GM06990 (cell line): ENCODE results near the gene NID1.
"Not testable (repeated sequence)": the region's sequence is repeated elsewhere in the genome, so short reads cannot be mapped to it uniquely, and the experiment has no call there.

Experiments
- DNase-seq: peaks from one replicate; pipeline ENCODE4 v3.0.0-alpha.2; 2011; ENCODE audit not compliant: insufficient read length; ENCODE audit errors: extremely low read depth
- H3K27me3 ChIP-seq: replicated peaks from 2 replicates; pipeline ENCODE4 v1.6.0; 2011; ENCODE audit warnings: low read length; ENCODE audit not compliant: control insufficient read depth, insufficient read depth
- H3K36me3 ChIP-seq: 2 replicates; pipeline ENCODE4 v1.5.1; 2011; ENCODE audit warnings: low read length; ENCODE audit not compliant: control insufficient read depth, insufficient read depth
- H3K4me3 ChIP-seq: replicated peaks from 2 replicates; pipeline ENCODE4 v1.5.1; 2011; ENCODE audit warnings: low read depth, mild to moderate bottlenecking, control low read depth, low read length
- TF ChIP-seq, protein P1 (sequence below): IDR thresholded peaks from 2 replicates; pipeline ENCODE4 v1.5.1; 2011; ENCODE audit warnings: low read length, control low read depth, mild to moderate bottlenecking, inconsistent platforms; ENCODE audit not compliant: insufficient read depth, poor library complexity, severe bottlenecking

The NID1 gene

DNA sequence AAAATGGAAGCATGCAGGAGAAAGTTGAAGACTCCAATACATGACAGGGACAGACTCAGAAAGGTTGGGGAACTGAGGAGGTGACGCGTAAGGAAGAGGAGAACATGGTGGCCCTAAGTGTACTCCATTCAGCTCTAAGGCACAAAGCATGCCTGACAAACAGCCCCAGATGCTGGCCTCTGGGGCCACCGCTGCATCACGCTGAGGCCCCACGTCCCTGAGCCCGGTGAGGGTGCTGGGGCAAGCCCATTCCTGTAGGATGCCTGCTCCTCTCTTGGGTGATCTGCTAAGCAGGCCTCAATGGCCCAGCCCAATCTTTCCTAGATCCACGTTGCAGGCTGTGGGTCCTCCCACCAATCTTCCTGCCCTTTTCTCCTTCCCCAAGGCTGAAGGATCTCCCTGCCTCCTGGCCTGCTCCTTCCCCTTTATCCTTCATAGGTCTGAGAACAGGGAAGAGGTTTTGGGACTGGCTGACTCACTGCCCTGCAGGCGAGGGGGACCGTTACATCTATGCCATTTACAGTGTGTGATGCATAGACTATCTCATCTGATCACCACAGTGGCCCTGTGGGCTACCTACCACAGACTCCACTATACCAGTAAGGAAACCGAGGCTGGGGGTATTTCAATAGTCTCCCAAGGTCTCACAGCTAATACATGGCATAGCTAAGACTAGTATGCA lies 16.8 kb upstream of the NID1 start:
- no peak overlapping the region for H3K4me3 ChIP-seq
- H3K36me3 ChIP-seq = no peaks in the 10 kb centered on the region
- no peaks in the 10 kb centered on the region for H3K27me3 ChIP-seq
- TF ChIP-seq, protein P1, sequence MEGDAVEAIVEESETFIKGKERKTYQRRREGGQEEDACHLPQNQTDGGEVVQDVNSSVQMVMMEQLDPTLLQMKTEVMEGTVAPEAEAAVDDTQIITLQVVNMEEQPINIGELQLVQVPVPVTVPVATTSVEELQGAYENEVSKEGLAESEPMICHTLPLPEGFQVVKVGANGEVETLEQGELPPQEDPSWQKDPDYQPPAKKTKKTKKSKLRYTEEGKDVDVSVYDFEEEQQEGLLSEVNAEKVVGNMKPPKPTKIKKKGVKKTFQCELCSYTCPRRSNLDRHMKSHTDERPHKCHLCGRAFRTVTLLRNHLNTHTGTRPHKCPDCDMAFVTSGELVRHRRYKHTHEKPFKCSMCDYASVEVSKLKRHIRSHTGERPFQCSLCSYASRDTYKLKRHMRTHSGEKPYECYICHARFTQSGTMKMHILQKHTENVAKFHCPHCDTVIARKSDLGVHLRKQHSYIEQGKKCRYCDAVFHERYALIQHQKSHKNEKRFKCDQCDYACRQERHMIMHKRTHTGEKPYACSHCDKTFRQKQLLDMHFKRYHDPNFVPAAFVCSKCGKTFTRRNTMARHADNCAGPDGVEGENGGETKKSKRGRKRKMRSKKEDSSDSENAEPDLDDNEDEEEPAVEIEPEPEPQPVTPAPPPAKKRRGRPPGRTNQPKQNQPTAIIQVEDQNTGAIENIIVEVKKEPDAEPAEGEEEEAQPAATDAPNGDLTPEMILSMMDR = no peak
- no peak for DNase-seq

DNA sequence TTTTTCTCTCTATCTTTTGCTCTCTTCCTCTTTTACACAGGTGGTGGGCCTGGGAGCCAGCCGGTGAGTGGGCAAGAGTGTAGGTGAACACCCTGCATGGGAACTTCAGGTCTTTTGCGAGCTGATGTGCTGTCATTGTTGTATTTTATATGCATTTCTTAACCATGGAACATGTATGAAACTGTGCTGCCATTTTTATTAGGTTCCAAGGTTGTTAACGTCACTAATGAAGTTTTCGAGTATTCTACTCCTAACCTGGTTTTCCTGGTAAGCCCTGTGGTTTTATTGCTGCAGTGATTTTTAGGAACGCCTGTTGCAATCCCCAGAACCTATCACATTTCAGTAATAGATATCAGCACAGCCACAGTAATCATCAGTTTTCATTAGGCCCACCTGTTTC lies 14.8 kb upstream of the NID1 start:
- Histone ChIP-seq H3K4me3 (no peak overlapping the region), H3K36me3 (no peaks in the 10 kb centered on the region), H3K27me3 (no peaks in the 10 kb centered on the region)
- DNase-seq = no peak
- TF ChIP-seq, protein P1 = no peak

DNA sequence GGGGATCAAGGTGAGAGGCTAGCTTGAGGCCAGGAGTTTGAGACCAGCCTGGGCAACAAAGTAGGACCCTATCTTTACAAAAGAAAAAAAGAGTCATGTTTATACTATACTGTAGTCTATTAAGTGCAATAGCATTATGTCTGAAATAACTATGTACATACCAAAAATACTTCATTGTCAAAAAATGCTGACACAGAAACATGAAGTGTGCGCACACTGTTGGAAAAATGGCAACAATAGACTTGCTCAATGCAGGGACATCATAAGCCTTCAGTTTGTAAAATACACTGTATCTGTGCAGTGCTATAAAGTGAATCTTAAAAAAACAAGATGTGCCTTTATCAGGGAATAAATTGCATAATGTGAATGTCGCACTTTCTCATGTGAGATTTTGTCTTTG lies 14.1 kb upstream of the NID1 start:
- no peaks in the 10 kb centered on the region for H3K36me3 ChIP-seq
- DNase-seq = no peak
- H3K4me3 ChIP-seq = no peak overlapping the region
- no peaks in the 10 kb centered on the region for H3K27me3 ChIP-seq
- TF ChIP-seq, protein P1 = no peak

DNA sequence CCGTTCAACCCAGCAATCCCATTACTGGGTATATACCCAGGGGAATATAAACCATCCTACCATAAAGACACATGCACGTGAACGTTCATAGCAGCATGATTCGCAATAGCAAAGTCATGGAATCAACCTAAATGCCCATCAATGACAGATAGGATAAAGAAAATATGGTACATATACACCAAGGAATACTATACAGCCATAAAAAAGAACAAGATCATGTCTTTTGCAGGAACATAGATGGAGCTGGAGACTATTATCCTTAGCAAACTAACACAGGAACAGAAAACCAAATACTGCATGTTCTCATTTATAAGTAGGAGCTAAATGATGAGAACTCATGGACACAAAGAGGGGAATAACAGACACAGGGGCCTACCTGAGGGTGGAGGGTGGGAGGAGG lies 13.2 kb upstream of the NID1 start:
- DNase-seq, H3K27me3 ChIP-seq, H3K36me3 ChIP-seq, H3K4me3 ChIP-seq: not testable (repeated sequence)

DNA sequence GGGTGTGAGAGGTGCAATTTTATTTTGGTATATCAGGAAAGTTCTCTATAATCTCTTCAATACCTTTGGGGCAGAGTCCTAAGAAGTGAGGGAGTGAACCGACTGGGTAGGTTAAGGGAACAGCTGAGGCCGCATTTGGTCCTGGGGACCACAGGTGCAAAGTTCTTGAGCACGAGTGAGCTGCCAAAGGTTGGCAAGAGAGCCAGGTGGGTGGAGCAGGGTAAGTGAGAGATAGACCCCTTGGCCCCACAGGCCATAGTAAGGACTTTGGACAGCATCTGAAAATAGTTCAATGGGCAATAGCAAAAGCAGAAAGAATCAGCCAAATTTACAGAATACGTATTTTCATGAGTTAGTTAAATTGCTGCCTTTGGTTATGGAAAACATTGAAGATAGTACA lies 11.0 kb upstream of the NID1 start:
- Histone ChIP-seq H3K4me3 (no peak overlapping the region), H3K36me3 (no peaks in the 10 kb centered on the region), H3K27me3 (no peaks in the 10 kb centered on the region)
- DNase-seq = no peak
- TF ChIP-seq, protein P1 = no peak

DNA sequence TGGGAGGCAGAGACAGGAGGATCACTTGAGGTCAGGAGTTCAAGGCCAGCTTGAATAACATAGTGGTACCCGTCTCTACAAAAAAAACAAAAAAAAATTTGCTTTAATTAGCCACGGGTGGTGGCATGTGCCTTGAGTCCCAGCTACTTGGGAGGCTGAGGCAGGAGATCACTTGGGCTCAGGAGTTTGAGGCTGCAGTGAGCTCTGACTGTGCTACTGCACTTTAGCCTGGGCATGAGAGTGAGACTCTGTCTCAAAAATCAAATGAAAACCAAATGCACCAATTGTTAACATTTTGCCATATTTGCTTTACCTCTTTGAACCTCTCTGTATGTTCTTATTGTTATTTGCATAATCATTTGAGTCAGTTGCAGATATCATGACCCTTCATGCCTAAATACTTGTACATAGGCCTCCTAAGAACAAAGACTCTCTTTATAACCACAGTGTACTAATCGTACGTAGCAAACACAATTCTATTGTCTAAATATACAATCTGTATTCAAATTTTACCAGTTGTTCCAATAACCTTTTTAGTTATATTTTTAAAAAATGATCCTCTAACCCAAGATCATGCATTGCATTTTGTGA lies 8.5 kb upstream of the NID1 start:
- Histone ChIP-seq H3K4me3 (no peak overlapping the region), H3K36me3 (no peaks in the 10 kb centered on the region), H3K27me3 (no peaks in the 10 kb centered on the region)
- DNase-seq = no peak
- TF ChIP-seq, protein P1 = no peak
